Karpas-422 (cell line): ENCODE results near the gene OSBPL10. TPM values are rescaled to one million over a fixed set of nuclear protein-coding genes. Genes with fewer than 3 reads are reported as not detected.

Source experiments
- DNase-seq: peaks from one replicate; pipeline ENCODE4 v3.0.0-alpha.2; 2015
- H2AFZ ChIP-seq: fragments of 200-600 bp; sonication (generic); 2 replicates; pipeline ENCODE4 v1.6.1; 2014; ENCODE audit warnings: antibody characterized with exemption, low read length, mixed read lengths
- H3K27ac ChIP-seq: fragments of 200-600 bp; sonication (generic); 2 replicates; pipeline ENCODE4 v1.5.1; 2014; ENCODE audit warnings: mild to moderate bottlenecking, low read length, moderate library complexity
- H3K27me3 ChIP-seq: fragments of 200-600 bp; sonication (generic); 2 replicates; pipeline ENCODE4 v1.6.1; 2014; ENCODE audit warnings: low read length, mixed read lengths
- H3K36me3 ChIP-seq: fragments of 200-600 bp; sonication (generic); 2 replicates; pipeline ENCODE4 v1.6.1; 2014; ENCODE audit warnings: low read length, mixed read lengths; ENCODE audit not compliant: insufficient read depth
- H3K4me1 ChIP-seq: fragments of 200-600 bp; sonication (generic); 2 replicates; pipeline ENCODE4 v1.6.1; 2014; ENCODE audit warnings: mild to moderate bottlenecking, low read length, mixed read lengths
- H3K4me2 ChIP-seq: fragments of 200-600 bp; sonication (generic); 2 replicates; pipeline ENCODE4 v1.6.1; 2014; ENCODE audit warnings: low read length, low read depth, mild to moderate bottlenecking; ENCODE audit not compliant: poor library complexity, severe bottlenecking
- H3K4me3 ChIP-seq: fragments of 200-600 bp; sonication (generic); 2 replicates; pipeline ENCODE4 v1.5.1; 2014; ENCODE audit warnings: mild to moderate bottlenecking, antibody characterized with exemption, low read length, mixed read lengths
- H3K79me2 ChIP-seq: fragments of 200-600 bp; sonication (generic); 2 replicates; pipeline ENCODE4 v1.6.1; 2014; ENCODE audit warnings: mild to moderate bottlenecking, low read length, mixed read lengths
- H3K9ac ChIP-seq: fragments of 200-600 bp; sonication (generic); 2 replicates; pipeline ENCODE4 v1.6.0; 2014; ENCODE audit warnings: low read length
- H3K9me2 ChIP-seq: fragments of 200-600 bp; sonication (generic), shearing (Covaris generic); replicated peaks from 2 replicates; pipeline ENCODE4 v1.6.0; 2014; ENCODE audit warnings: mild to moderate bottlenecking, low read length, moderate library complexity; ENCODE audit not compliant: insufficient read depth
- H3K9me3 ChIP-seq: fragments of 300-700, 200-600 bp; sonication (generic); 2 replicates; pipeline ENCODE4 v1.6.1; 2014; ENCODE audit warnings: low read length, mixed read lengths
- H4K20me1 ChIP-seq: fragments of 200-600 bp; sonication (generic); 2 replicates; pipeline ENCODE4 v1.6.1; 2014; ENCODE audit warnings: mild to moderate bottlenecking, antibody characterized with exemption, low read length, low read depth; ENCODE audit not compliant: insufficient read depth
- total RNA-seq: library from RNA; depleted of rRNA; stranded (reverse); fragments of >200 nt; shearing (Covaris generic); gene quantifications from 2 replicates; pipeline ENCODE4 v1.2.3, GENCODE V29; 2014; ENCODE audit warnings: low replicate concordance

The OSBPL10 gene
- total RNA-seq, 1 experiment from 2014 or later = 87.0 TPM

GRCh38 chr3:31937225-31937624 lies 43.8 kb downstream of the OSBPL10 start:
- peaks cover 100% of the 10 kb centered on the region for H3K79me2 ChIP-seq
- H3K4me1 ChIP-seq = peaks cover 95% of the 10 kb centered on the region
- no peak overlapping the region for H3K4me3 ChIP-seq
- H3K9me2 ChIP-seq = no peaks in the 10 kb centered on the region
- H3K4me2 ChIP-seq = no peak overlapping the region
- peak overlapping the region; percentile 95 for H3K27ac ChIP-seq
- H4K20me1 ChIP-seq = no peaks in the 10 kb centered on the region
- no peaks in the 10 kb centered on the region for H3K36me3 ChIP-seq
- H3K27me3 ChIP-seq = no peaks in the 10 kb centered on the region
- H3K9me3 ChIP-seq = no peaks in the 10 kb centered on the region
- H3K9ac ChIP-seq = no peak overlapping the region
- no peak overlapping the region for H2AFZ ChIP-seq
- DNase-seq = no peak

GRCh38 chr3:31936420-31937060 lies 44.5 kb downstream of the OSBPL10 start:
- Histone ChIP-seq H3K27me3 (no peaks in the 10 kb centered on the region), H3K79me2 (peaks cover 99% of the 10 kb centered on the region), H4K20me1 (no peaks in the 10 kb centered on the region), H3K9ac (peak overlapping the region; percentile 41; the same call in 1 of the 2 replicates), H3K4me2 (peak overlapping the region; percentile 67), H3K9me3 (no peaks in the 10 kb centered on the region), H3K4me1 (peaks cover 90% of the 10 kb centered on the region), H2AFZ (no peak overlapping the region), H3K9me2 (no peaks in the 10 kb centered on the region), H3K27ac (peak overlapping the region; percentile 95), H3K36me3 (no peaks in the 10 kb centered on the region), H3K4me3 (no peak overlapping the region)
- no peak for DNase-seq

- H3K79me2 ChIP-seq = peaks cover 97% of the 10 kb centered on the region
- H3K27ac ChIP-seq = peak overlapping the region; percentile 95
- H3K27me3 ChIP-seq = no peaks in the 10 kb centered on the region
- H3K9me2 ChIP-seq = no peaks in the 10 kb centered on the region
- peak; percentile 69 for DNase-seq
- peak overlapping the region; percentile 19; the same call in 1 of the 2 replicates for H3K4me3 ChIP-seq
- H3K9ac ChIP-seq = peak overlapping the region; percentile 52
- H2AFZ ChIP-seq = no peak overlapping the region
- H3K9me3 ChIP-seq = no peaks in the 10 kb centered on the region
- no peaks in the 10 kb centered on the region for H3K36me3 ChIP-seq
- H3K4me1 ChIP-seq = peaks cover 91% of the 10 kb centered on the region
- no peaks in the 10 kb centered on the region for H4K20me1 ChIP-seq
- H3K4me2 ChIP-seq = peak overlapping the region; percentile 67
These were observed 46.2 kb downstream of the OSBPL10 start for GRCh38 chr3:31934866-31935265.

GRCh38 chr3:31934018-31934417 lies 47.0 kb downstream of the OSBPL10 start:
- H3K79me2 ChIP-seq = peaks cover 96% of the 10 kb centered on the region

GRCh38 chr3:31932990-31933389 lies 48.1 kb downstream of the OSBPL10 start:
- no peak overlapping the region for H2AFZ ChIP-seq
- H3K9me2 ChIP-seq = no peaks in the 10 kb centered on the region
- H3K27me3 ChIP-seq = no peaks in the 10 kb centered on the region
- peaks cover 96% of the 10 kb centered on the region for H3K79me2 ChIP-seq
- peaks cover 93% of the 10 kb centered on the region for H3K4me1 ChIP-seq
- H3K4me3 ChIP-seq = no peak overlapping the region
- no peaks in the 10 kb centered on the region for H3K36me3 ChIP-seq
- H3K9me3 ChIP-seq = no peaks in the 10 kb centered on the region
- no peak overlapping the region for H3K9ac ChIP-seq
- peak overlapping the region; percentile 0 for H3K4me2 ChIP-seq
- no peak for DNase-seq
- no peaks in the 10 kb centered on the region for H4K20me1 ChIP-seq
- H3K27ac ChIP-seq = peak overlapping the region; percentile 95

More at GRCh38 chr3:31934018-31934417, 47.0 kb downstream of the OSBPL10 start:
- no peaks in the 10 kb centered on the region for H4K20me1 ChIP-seq
- H3K4me2 ChIP-seq = peak overlapping the region; percentile 67
- no peaks in the 10 kb centered on the region for H3K27me3 ChIP-seq
- no peaks in the 10 kb centered on the region for H3K9me3 ChIP-seq
- no peaks in the 10 kb centered on the region for H3K36me3 ChIP-seq
- peak overlapping the region; percentile 95 for H3K27ac ChIP-seq
- no peaks in the 10 kb centered on the region for H3K9me2 ChIP-seq
- H3K4me1 ChIP-seq = peaks cover 93% of the 10 kb centered on the region
- H3K4me3 ChIP-seq = no peak overlapping the region
- H3K9ac ChIP-seq = peak overlapping the region; percentile 52
- H2AFZ ChIP-seq = no peak overlapping the region
- peak; percentile 59 for DNase-seq

- Histone ChIP-seq H3K4me1 (peaks cover 93% of the 10 kb centered on the region), H2AFZ (no peak overlapping the region), H3K4me3 (no peak overlapping the region), H3K4me2 (peak overlapping the region; percentile 57), H3K9ac (peak overlapping the region; percentile 14), H3K9me2 (no peaks in the 10 kb centered on the region), H4K20me1 (no peaks in the 10 kb centered on the region), H3K27ac (peak overlapping the region; percentile 95), H3K9me3 (no peaks in the 10 kb centered on the region), H3K79me2 (peaks cover 96% of the 10 kb centered on the region), H3K36me3 (no peaks in the 10 kb centered on the region), H3K27me3 (no peaks in the 10 kb centered on the region)
- peak; percentile 73 for DNase-seq
These were observed 51.1 kb downstream of the OSBPL10 start for GRCh38 chr3:31929826-31930502.

- H3K4me3 ChIP-seq = peak overlapping the region; percentile 39
- 0 out of 2 replicates have a peak overlapping the region, but pooled peaks have one; percentile 8 for H2AFZ ChIP-seq
- H3K27ac ChIP-seq = peak overlapping the region; percentile 95
- H3K27me3 ChIP-seq = no peaks in the 10 kb centered on the region
- peak overlapping the region; percentile 71 for H3K4me2 ChIP-seq
- H3K36me3 ChIP-seq = peaks cover 15% of the 10 kb centered on the region
- H3K9ac ChIP-seq = peak overlapping the region; percentile 69
- peaks cover 95% of the 10 kb centered on the region for H3K79me2 ChIP-seq
- peaks cover 90% of the 10 kb centered on the region for H3K4me1 ChIP-seq
- H4K20me1 ChIP-seq = no peaks in the 10 kb centered on the region
- no peaks in the 10 kb centered on the region for H3K9me3 ChIP-seq
- DNase-seq = peak; percentile 71
- H3K9me2 ChIP-seq = no peaks in the 10 kb centered on the region
These were observed 53.3 kb downstream of the OSBPL10 start for GRCh38 chr3:31927811-31928210.

- Histone ChIP-seq H2AFZ (no peak overlapping the region), H3K4me1 (peaks cover 84% of the 10 kb centered on the region), H3K4me2 (peak overlapping the region; percentile 71), H3K27ac (peak overlapping the region; percentile 95), H3K36me3 (peaks cover 23% of the 10 kb centered on the region), H3K9me3 (no peaks in the 10 kb centered on the region; the same call in 1 of the 2 replicates), H4K20me1 (no peaks in the 10 kb centered on the region), H3K9me2 (no peaks in the 10 kb centered on the region), H3K9ac (peak overlapping the region; percentile 69), H3K79me2 (peaks cover 95% of the 10 kb centered on the region), H3K27me3 (no peaks in the 10 kb centered on the region), H3K4me3 (peak overlapping the region; percentile 39; the same call in 1 of the 2 replicates)
- DNase-seq = peak; percentile 81
These were observed 54.5 kb downstream of the OSBPL10 start for GRCh38 chr3:31926543-31926942.
